ENCODE results near the gene PTPN14.

PTPN14 gene

GRCh38 chr1:214469290-214469689 is 82.1 kb downstream of the PTPN14 start:
- no peaks in the 10 kb centered on the region for H3K27me3 ChIP-seq (ENCODE audit: insufficient read depth, poor library complexity, severe bottlenecking)
- H3K27ac ChIP-seq (replicated peaks), result no peak overlapping the region
- no peak for TF ChIP-seq CTCF (IDR thresholded peaks at IDR 0.05; ENCODE audit: insufficient read depth, low read length)
- no peak for TF ChIP-seq GABPA (IDR thresholded peaks at IDR 0.05; ENCODE audit: low read depth)
- no peak for TF ChIP-seq POLR2AphosphoS5 (IDR thresholded peaks at IDR 0.05; ENCODE audit: low read depth)
- TF ChIP-seq REST (IDR thresholded peaks at IDR 0.05; ENCODE audit: insufficient replicate concordance, low read depth), result no peak
- no peak for TF ChIP-seq SPI1 (IDR thresholded peaks at IDR 0.05; ENCODE audit: borderline replicate concordance, low read depth)
- H3K4me3 ChIP-seq (replicated peaks; ENCODE audit: insufficient read depth, low read length), result no peak overlapping the region
- no peak for DNase-seq (ENCODE audit: low read depth in 1 of 2, low spot score in 1 of 2)

- no peak overlapping the region for H3K27ac ChIP-seq (replicated peaks)
- no peaks in the 10 kb centered on the region for H3K27me3 ChIP-seq (ENCODE audit: insufficient read depth, poor library complexity, severe bottlenecking)
- DNase-seq (ENCODE audit: low read depth in 1 of 2, low spot score in 1 of 2), result no peak
- no peak overlapping the region for H3K4me3 ChIP-seq (replicated peaks; ENCODE audit: insufficient read depth, low read length)
- TF ChIP-seq CTCF (IDR thresholded peaks at IDR 0.05; ENCODE audit: insufficient read depth, low read length) (no peak), REST (IDR thresholded peaks at IDR 0.05; ENCODE audit: insufficient replicate concordance, low read depth) (no peak), POLR2AphosphoS5 (IDR thresholded peaks at IDR 0.05; ENCODE audit: low read depth) (no peak), GABPA (IDR thresholded peaks at IDR 0.05; ENCODE audit: low read depth) (no peak), SPI1 (IDR thresholded peaks at IDR 0.05; ENCODE audit: borderline replicate concordance, low read depth) (no peak)
Observed at GRCh38 chr1:214467078-214467585, 84.3 kb downstream of the PTPN14 start.

- no peak for DNase-seq (ENCODE audit: low read depth in 1 of 2, low spot score in 1 of 2)
- Histone ChIP-seq H3K27ac (replicated peaks) (no peak overlapping the region), H3K27me3 (ENCODE audit: insufficient read depth, poor library complexity, severe bottlenecking) (no peaks in the 10 kb centered on the region), H3K4me3 (replicated peaks; ENCODE audit: insufficient read depth, low read length) (no peak overlapping the region)
- TF ChIP-seq GABPA (IDR thresholded peaks at IDR 0.05; ENCODE audit: low read depth) (no peak), POLR2AphosphoS5 (IDR thresholded peaks at IDR 0.05; ENCODE audit: low read depth) (no peak), REST (IDR thresholded peaks at IDR 0.05; ENCODE audit: insufficient replicate concordance, low read depth) (no peak), CTCF (IDR thresholded peaks at IDR 0.05; ENCODE audit: insufficient read depth, low read length) (no peak), SPI1 (IDR thresholded peaks at IDR 0.05; ENCODE audit: borderline replicate concordance, low read depth) (no peak)
Observed at GRCh38 chr1:214466403-214467077, 84.9 kb downstream of the PTPN14 start.
